IMR-90 (cell line): Measurements from ENCODE around the gene CNTN3. TPM values are rescaled to one million over a fixed set of nuclear protein-coding genes. Genes with fewer than 3 reads are reported as not detected.
A peak's percentile ranks its signal among the peaks of the same experiment; 100 is the strongest.

Source experiments
- ATAC-seq: fragments of 200-7000 bp; cut with Tn5 transposase; 2 replicates; pipeline ENCODE4 v1.9.1; 2020; ENCODE audit warnings: low read depth, mild to moderate bottlenecking, moderate library complexity
- BruUV-seq: library from RNA; stranded (reverse); fragments of 400-500 nt; replicated peaks from 2 replicates; lab custom pipeline; 2021; lab: Mats Ljungman, UMichigan
- CTCF ChIA-PET: fragments of 300-600 bp; formaldehyde crosslinking; extraction: SDS; loops from one replicate; lab custom pipeline; 2021; ENCODE audit warnings: antibody characterized with exemption; lab: Yijun Ruan, JAX
- POLR2A ChIA-PET: fragments of 300-600 bp; sonication (Branson Sonifier 250); formaldehyde crosslinking; loops from one replicate; lab custom pipeline; 2022; ENCODE audit warnings: antibody characterized with exemption; ENCODE audit not compliant: unreplicated experiment; lab: Charles Lee
- DNase-seq: peaks from one replicate; pipeline ENCODE4 v3.0.0; 2013
- H2AFZ ChIP-seq: replicated peaks from 2 replicates; pipeline ENCODE3; 2013; ENCODE audit warnings: low read length, mild to moderate bottlenecking; ENCODE audit not compliant: poor library complexity
- H2AK5ac ChIP-seq: 2 replicates; pipeline ENCODE4 v1.6.1; 2013; ENCODE audit warnings: low read depth, low read length, inconsistent platforms
- H2AK9ac ChIP-seq: replicated peaks from 2 replicates; pipeline ENCODE3; 2013; ENCODE audit warnings: mild to moderate bottlenecking, low read depth, low read length, moderate library complexity; ENCODE audit not compliant: poor library complexity
- H2BK120ac ChIP-seq: 2 replicates; pipeline ENCODE4 v1.6.1; 2013; ENCODE audit warnings: low read depth, low read length, inconsistent platforms
- H2BK15ac ChIP-seq: 3 replicates; pipeline ENCODE4 v1.6.1; 2013; ENCODE audit warnings: low read depth, low read length, inconsistent platforms
- H2BK20ac ChIP-seq: 2 replicates; pipeline ENCODE4 v1.6.1; 2013; ENCODE audit warnings: low read depth, mild to moderate bottlenecking, inconsistent platforms, low read length, moderate library complexity
- H2BK5ac ChIP-seq: 2 replicates; pipeline ENCODE4 v1.6.1; 2013; ENCODE audit warnings: mild to moderate bottlenecking, low read depth, low read length, inconsistent platforms; ENCODE audit not compliant: poor library complexity, severe bottlenecking
- H3K14ac ChIP-seq: replicated peaks from 2 replicates; pipeline ENCODE4 v1.6.1; 2013; ENCODE audit warnings: low read depth, low read length, inconsistent platforms
- H3K18ac ChIP-seq: 2 replicates; pipeline ENCODE4 v1.6.1; 2013; ENCODE audit warnings: low read depth, low read length, control low read depth
- H3K23ac ChIP-seq: 2 replicates; pipeline ENCODE4 v1.6.1; 2013; ENCODE audit warnings: low read depth, low read length, inconsistent platforms
- H3K27ac ChIP-seq: 2 replicates; pipeline ENCODE4 v1.5.1; 2013; ENCODE audit warnings: mild to moderate bottlenecking, control low read depth, low read length; ENCODE audit not compliant: insufficient read depth
- H3K27me3 ChIP-seq: 2 replicates; pipeline ENCODE4 v1.6.1; 2013; ENCODE audit warnings: low read length; ENCODE audit not compliant: control insufficient read depth, insufficient read depth
- H3K36me3 ChIP-seq: 2 replicates; pipeline ENCODE4 v1.6.1; 2013; ENCODE audit warnings: low read length, mixed read lengths; ENCODE audit not compliant: control insufficient read depth, insufficient read depth
- H3K4ac ChIP-seq: 2 replicates; pipeline ENCODE4 v1.6.1; 2013; ENCODE audit warnings: low read depth, low read length, inconsistent platforms
- H3K4me1 ChIP-seq: 2 replicates; pipeline ENCODE4 v1.6.1; 2013; ENCODE audit warnings: low read length, mixed read lengths; ENCODE audit not compliant: control insufficient read depth, insufficient read depth
- H3K4me2 ChIP-seq: 2 replicates; pipeline ENCODE4 v1.6.1; 2013; ENCODE audit warnings: low read depth, mild to moderate bottlenecking, control low read depth, low read length, moderate library complexity
- H3K4me3 ChIP-seq: 2 replicates; pipeline ENCODE4 v1.5.1; 2013; ENCODE audit warnings: low read depth, mild to moderate bottlenecking, control low read depth, low read length, moderate library complexity; ENCODE audit not compliant: insufficient read depth
- H3K56ac ChIP-seq: 2 replicates; pipeline ENCODE4 v1.6.1; 2013; ENCODE audit warnings: low read length, inconsistent platforms; ENCODE audit not compliant: insufficient read depth; ENCODE audit errors: extremely low read depth
- H3K79me1 ChIP-seq, 2 experiments: 2 replicates each; pipeline ENCODE4 v1.6.1; 2013; ENCODE audit warnings: low read length in 2 of 2, inconsistent platforms in 1 of 2, low read depth in 1 of 2
- H3K9ac ChIP-seq: 2 replicates; pipeline ENCODE4 v1.6.1; 2013; ENCODE audit warnings: low read depth, low read length, control low read depth
- H3K9me1 ChIP-seq: 2 replicates; pipeline ENCODE4 v1.6.1; 2013; ENCODE audit warnings: low read length, inconsistent platforms; ENCODE audit not compliant: insufficient read depth
- H3K9me3 ChIP-seq: 2 replicates; pipeline ENCODE4 v1.6.1; 2013; ENCODE audit warnings: low read length; ENCODE audit not compliant: control insufficient read depth, insufficient read depth
- H4K20me1 ChIP-seq: 2 replicates; pipeline ENCODE4 v1.6.1; 2013; ENCODE audit warnings: low read length, inconsistent platforms; ENCODE audit not compliant: insufficient read depth
- H4K5ac ChIP-seq: 2 replicates; pipeline ENCODE4 v1.6.1; 2013; ENCODE audit warnings: mild to moderate bottlenecking, low read depth, low read length, control low read depth
- H4K8ac ChIP-seq, 2 experiments: 2 replicates each; pipeline ENCODE4 v1.6.1; 2013; ENCODE audit warnings: low read depth in 2 of 2, low read length in 2 of 2, control low read depth in 1 of 2, inconsistent platforms in 1 of 2
- H4K91ac ChIP-seq: 2 replicates; pipeline ENCODE4 v1.6.1; 2013; ENCODE audit warnings: low read depth, low read length, inconsistent platforms; ENCODE audit not compliant: insufficient read depth
- CHD1 ChIP-seq: IDR thresholded peaks from 2 replicates; pipeline ENCODE4 v1.6.1; 2012; ENCODE audit warnings: low read depth, low read length, improper control_type of control experiment
- NFE2L2 ChIP-seq: fragments of 150-350 bp; IDR thresholded peaks from 2 replicates; pipeline ENCODE4 v1.6.1; 2016; ENCODE audit warnings: low read depth, mild to moderate bottlenecking, low read length
- POLR2A ChIP-seq: IDR thresholded peaks from 2 replicates; pipeline ENCODE4 v1.6.1; 2012; ENCODE audit warnings: mild to moderate bottlenecking, low read depth, low read length
- RAD21 ChIP-seq: IDR thresholded peaks from 2 replicates; pipeline ENCODE4 v1.6.1; 2012; ENCODE audit warnings: low read length, improper control_type of control experiment
- SMC3 ChIP-seq: fragments of 150-350 bp; IDR thresholded peaks from 2 replicates; pipeline ENCODE4 v1.6.1; 2016; ENCODE audit warnings: low read depth, mild to moderate bottlenecking, antibody characterized with exemption, low read length, moderate library complexity
- WGBS, 2 experiments: methylation state at CpG; one replicate each; pipeline versions ENCODE4 v1.1.5 to v1.1.7; 2013; ENCODE audit warnings: missing lambda C conversion rate in 2 of 2; ENCODE audit not compliant: insufficient read length in 1 of 2; ENCODE audit errors: extremely low coverage in 2 of 2; 5-methylcytosine and 5-hydroxymethylcytosine counted together
- dilution Hi-C: fragments of 300-500 bp; cut with HindIII; formaldehyde crosslinking; loops from one replicate; pipeline ENCODE4 v1.14.3; 2018; ENCODE audit warnings: low sequenced_read_pairs; ENCODE audit not compliant: unreplicated experiment
- in situ Hi-C: fragments of 300-500 bp; cut with MboI; formaldehyde crosslinking; loops from 3 replicates; pipeline ENCODE4 v1.14.3; 2019; ENCODE audit warnings: low sequenced_read_pairs, inconsistent platforms, mixed read lengths
- intact Hi-C: fragments of 100-400 bp; cut with micrococcal nuclease; formaldehyde crosslinking; loops from 2 replicates; pipeline ENCODE4 v1.10.0; 2022
- polyA plus RNA-seq, 3 experiments: library from polyadenylated mRNA; depleted of rRNA; stranded (reverse); fragments of >200 nt; gene quantifications; 2 replicates each; pipeline ENCODE4 v1.2.3, GENCODE V29; 2012; ENCODE audit warnings: low replicate concordance in 1 of 3
- total RNA-seq: library from RNA; depleted of rRNA; stranded (reverse); fragments of >200 nt; gene quantifications from 2 replicates; pipeline ENCODE4 v1.2.3, GENCODE V29; 2012
- TF ChIP-seq, protein P1 (sequence below): conservative IDR thresholded peaks from 2 replicates; pipeline ENCODE4 v1.5.1; 2012; ENCODE audit warnings: mild to moderate bottlenecking, low read depth, low read length, improper control_type of control experiment

The CNTN3 gene
- total and polyA plus RNA-seq, 2 of the 4 experiments (the other 2 are of a cell fraction): 3.5 to 3.6 TPM

DNA sequence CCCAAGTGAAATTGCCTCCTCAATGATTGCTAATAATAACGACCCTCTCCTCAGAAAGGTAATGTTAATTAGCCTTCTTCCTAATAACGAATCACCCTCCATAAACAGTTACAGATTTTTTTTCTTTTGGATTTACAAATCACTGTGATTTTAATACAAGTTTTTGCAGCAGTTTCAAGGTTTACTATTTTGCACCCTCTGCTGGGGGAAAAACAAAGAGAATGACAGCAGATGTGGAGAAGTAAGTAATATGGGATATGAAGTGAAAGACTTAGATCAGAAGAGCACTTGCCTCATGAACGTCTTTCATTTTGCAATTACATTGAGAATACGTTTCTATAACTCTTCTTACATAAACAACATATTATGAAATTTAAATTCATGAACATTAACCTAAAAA lies 16.1 kb upstream of the CNTN3 start:
- Histone ChIP-seq H3K9me3 (no peaks in the 10 kb centered on the region), H4K8ac (no peak overlapping the region; a peak in 1 of 4 replicates), H2AFZ (no peak overlapping the region), H3K4me1 (peaks cover 4% of the 10 kb centered on the region; the same call in 1 of the 2 replicates), H3K14ac (no peak overlapping the region), H2BK5ac (peak overlapping the region; percentile 74), H3K79me1 (no peaks in the 10 kb centered on the region), H3K9ac (no peak overlapping the region), H3K36me3 (no peaks in the 10 kb centered on the region), H4K91ac (no peak overlapping the region), H3K4ac (no peak overlapping the region), H3K4me2 (no peak overlapping the region), H2BK20ac (no peak overlapping the region), H3K18ac (no peak overlapping the region), H3K4me3 (no peak overlapping the region), H3K56ac (no peak overlapping the region), H2BK15ac (no peak overlapping the region), H3K27me3 (no peaks in the 10 kb centered on the region), H3K9me1 (no peaks in the 10 kb centered on the region), H4K5ac (no peak overlapping the region), H2AK9ac (no peak overlapping the region), H3K27ac (no peak overlapping the region), H2BK120ac (no peak overlapping the region), H3K23ac (no peak overlapping the region), H4K20me1 (no peaks in the 10 kb centered on the region), H2AK5ac (no peak overlapping the region)
- in situ Hi-C loops (no loop called here), dilution Hi-C loops (no loop called here), intact Hi-C loops (loop anchor here (1.0 to 5.0 kb wide), 4 partner anchors 253 to 758 kb away; no protein-coding TSS in a partner anchor)
- ATAC-seq: peak; percentile 47; the same call in 1 of the 2 replicates
- BruUV-seq: no TSS peak
- WGBS, 2 experiments: no CpG with 5 or more reads among the region's 4 CpGs
- peak; percentile 59 for DNase-seq
- TF ChIP-seq CHD1 (no peak), NFE2L2 (no peak), SMC3 (peak; percentile 53), RAD21 (peak; percentile 54), POLR2A (no peak)
- TF ChIP-seq, protein P1, sequence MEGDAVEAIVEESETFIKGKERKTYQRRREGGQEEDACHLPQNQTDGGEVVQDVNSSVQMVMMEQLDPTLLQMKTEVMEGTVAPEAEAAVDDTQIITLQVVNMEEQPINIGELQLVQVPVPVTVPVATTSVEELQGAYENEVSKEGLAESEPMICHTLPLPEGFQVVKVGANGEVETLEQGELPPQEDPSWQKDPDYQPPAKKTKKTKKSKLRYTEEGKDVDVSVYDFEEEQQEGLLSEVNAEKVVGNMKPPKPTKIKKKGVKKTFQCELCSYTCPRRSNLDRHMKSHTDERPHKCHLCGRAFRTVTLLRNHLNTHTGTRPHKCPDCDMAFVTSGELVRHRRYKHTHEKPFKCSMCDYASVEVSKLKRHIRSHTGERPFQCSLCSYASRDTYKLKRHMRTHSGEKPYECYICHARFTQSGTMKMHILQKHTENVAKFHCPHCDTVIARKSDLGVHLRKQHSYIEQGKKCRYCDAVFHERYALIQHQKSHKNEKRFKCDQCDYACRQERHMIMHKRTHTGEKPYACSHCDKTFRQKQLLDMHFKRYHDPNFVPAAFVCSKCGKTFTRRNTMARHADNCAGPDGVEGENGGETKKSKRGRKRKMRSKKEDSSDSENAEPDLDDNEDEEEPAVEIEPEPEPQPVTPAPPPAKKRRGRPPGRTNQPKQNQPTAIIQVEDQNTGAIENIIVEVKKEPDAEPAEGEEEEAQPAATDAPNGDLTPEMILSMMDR: peak; percentile 55
- CTCF ChIA-PET: no interaction called here
- POLR2A ChIA-PET: no interaction called here
